MM.1S (cell line): ENCODE results near the gene CDH22.

Experiments used
- EZH2phosphoT487 ChIP-seq: fragments of 300-600 bp; sonication (generic); IDR thresholded peaks from 2 replicates; pipeline ENCODE4 v1.6.1; 2018; ENCODE audit warnings: antibody characterized with exemption, low read length
- TF ChIP-seq, protein P1 (sequence below): fragments of 300-600 bp; sonication (generic); IDR thresholded peaks from 2 replicates; pipeline ENCODE4 v1.5.1; 2016; ENCODE audit warnings: antibody characterized with exemption, low read length, mixed read lengths

DNA sequence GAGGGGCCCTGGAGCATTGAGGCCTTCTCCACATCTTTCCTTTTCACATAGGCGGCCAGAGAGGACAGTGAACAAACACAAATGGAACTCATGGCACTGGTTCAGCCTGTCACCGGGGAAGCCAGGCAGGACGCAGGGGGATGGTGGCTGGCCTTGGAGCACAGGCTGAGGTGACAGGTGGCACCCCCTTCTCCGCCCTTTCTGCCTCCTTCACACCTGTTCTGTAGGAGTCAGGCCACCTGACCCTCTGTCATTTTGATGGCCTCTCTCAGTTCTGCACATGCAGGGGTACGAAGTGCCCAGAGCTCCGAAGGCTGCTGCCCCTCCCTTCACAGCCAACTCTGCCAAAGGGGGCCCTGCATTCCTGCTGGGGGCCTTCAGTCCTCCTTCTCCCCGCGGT lies 129.4 kb downstream of the CDH22 start:
- TF ChIP-seq, protein P1, sequence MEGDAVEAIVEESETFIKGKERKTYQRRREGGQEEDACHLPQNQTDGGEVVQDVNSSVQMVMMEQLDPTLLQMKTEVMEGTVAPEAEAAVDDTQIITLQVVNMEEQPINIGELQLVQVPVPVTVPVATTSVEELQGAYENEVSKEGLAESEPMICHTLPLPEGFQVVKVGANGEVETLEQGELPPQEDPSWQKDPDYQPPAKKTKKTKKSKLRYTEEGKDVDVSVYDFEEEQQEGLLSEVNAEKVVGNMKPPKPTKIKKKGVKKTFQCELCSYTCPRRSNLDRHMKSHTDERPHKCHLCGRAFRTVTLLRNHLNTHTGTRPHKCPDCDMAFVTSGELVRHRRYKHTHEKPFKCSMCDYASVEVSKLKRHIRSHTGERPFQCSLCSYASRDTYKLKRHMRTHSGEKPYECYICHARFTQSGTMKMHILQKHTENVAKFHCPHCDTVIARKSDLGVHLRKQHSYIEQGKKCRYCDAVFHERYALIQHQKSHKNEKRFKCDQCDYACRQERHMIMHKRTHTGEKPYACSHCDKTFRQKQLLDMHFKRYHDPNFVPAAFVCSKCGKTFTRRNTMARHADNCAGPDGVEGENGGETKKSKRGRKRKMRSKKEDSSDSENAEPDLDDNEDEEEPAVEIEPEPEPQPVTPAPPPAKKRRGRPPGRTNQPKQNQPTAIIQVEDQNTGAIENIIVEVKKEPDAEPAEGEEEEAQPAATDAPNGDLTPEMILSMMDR = no peak
- no peak for TF ChIP-seq EZH2phosphoT487
